Neural progenitor cell (in vitro differentiated cells): ENCODE results near the gene CLSTN2. TPM values are rescaled to one million over a fixed set of nuclear protein-coding genes. Genes with fewer than 3 reads are reported as not detected.

Experiments
- DNase-seq: peaks from one replicate; pipeline ENCODE4 v3.0.0-alpha.2; 2016; ENCODE audit warnings: low spot score
- H2AFZ ChIP-seq: fragments of 200-600 bp; sonication (generic); replicated peaks from 2 replicates; pipeline ENCODE4 v1.6.1; 2016; ENCODE audit warnings: antibody characterized with exemption
- H3F3A ChIP-seq: fragments of 200-600 bp; sonication (generic); 2 replicates; pipeline ENCODE4 v1.6.1; 2016; ENCODE audit warnings: antibody characterized with exemption, low read depth
- H3K27ac ChIP-seq: fragments of 200-600 bp; sonication (generic); 2 replicates; pipeline ENCODE4 v1.5.1; 2016; ENCODE audit warnings: mild to moderate bottlenecking
- H3K27me3 ChIP-seq: fragments of 200-600 bp; sonication (generic); 2 replicates; pipeline ENCODE4 v1.6.1; 2016; ENCODE audit warnings: mild to moderate bottlenecking, moderate library complexity
- H3K36me3 ChIP-seq: fragments of 200-600 bp; sonication (generic); 2 replicates; pipeline ENCODE4 v1.5.1; 2016
- H3K4me1 ChIP-seq: fragments of 200-600 bp; sonication (generic); 2 replicates; pipeline ENCODE4 v1.6.1; 2016; ENCODE audit warnings: mixed run types
- H3K4me2 ChIP-seq: fragments of 200-600 bp; sonication (generic); 2 replicates; pipeline ENCODE4 v1.6.1; 2016
- H3K4me3 ChIP-seq: fragments of 200-600 bp; sonication (generic); 2 replicates; pipeline ENCODE4 v1.5.1; 2016
- H3K79me2 ChIP-seq: fragments of 200-600 bp; sonication (generic); 2 replicates; pipeline ENCODE4 v1.6.1; 2016; ENCODE audit warnings: low read depth
- H3K9ac ChIP-seq: fragments of 200-600 bp; sonication (generic); 2 replicates; pipeline ENCODE4 v1.6.1; 2016
- H3K9me3 ChIP-seq: fragments of 200-600 bp; sonication (generic); 2 replicates; pipeline ENCODE4 v1.5.1; 2016; ENCODE audit warnings: low read depth
- H4K20me1 ChIP-seq: fragments of 200-600 bp; sonication (generic); 2 replicates; pipeline ENCODE4 v1.6.1; 2016; ENCODE audit warnings: low read depth
- H3K27ac Mint-ChIP-seq: 3 replicates; pipeline ENCODE4 v1.8.0; 2021; ENCODE audit warnings: mixed read lengths
- H3K27me3 Mint-ChIP-seq: 2 replicates; pipeline ENCODE4 v1.8.0; 2022; ENCODE audit warnings: low read depth, mild to moderate bottlenecking, inconsistent platforms, moderate library complexity, mixed read lengths; ENCODE audit not compliant: insufficient read depth
- H3K36me3 Mint-ChIP-seq: 3 replicates; pipeline ENCODE4 v1.8.0; 2021; ENCODE audit warnings: mixed read lengths
- H3K4me1 Mint-ChIP-seq: 3 replicates; pipeline ENCODE4 v1.8.0; 2021; ENCODE audit warnings: mixed read lengths
- H3K4me3 Mint-ChIP-seq: 3 replicates; pipeline ENCODE4 v1.8.0; 2021; ENCODE audit warnings: mild to moderate bottlenecking, moderate library complexity, mixed read lengths
- H3K9me3 Mint-ChIP-seq: 3 replicates; pipeline ENCODE4 v1.8.0; 2020; ENCODE audit warnings: mixed read lengths
- CTCF ChIP-seq: fragments of 200-600 bp; sonication (generic); IDR thresholded peaks from 2 replicates; pipeline ENCODE4 v1.5.1; 2017; ENCODE audit warnings: antibody characterized with exemption, mild to moderate bottlenecking
- EZH2 ChIP-seq: fragments of 200-600 bp; sonication (generic); IDR thresholded peaks from 2 replicates; pipeline ENCODE4 v1.6.1; 2017; ENCODE audit warnings: antibody characterized with exemption, mild to moderate bottlenecking, moderate library complexity
- EZH2phosphoT487 ChIP-seq: fragments of 200-600 bp; sonication (generic); IDR thresholded peaks from 2 replicates; pipeline ENCODE4 v1.6.1; 2017; ENCODE audit warnings: antibody characterized with exemption
- total RNA-seq: library from RNA; depleted of rRNA; stranded (reverse); fragments of >200 nt; gene quantifications from 2 replicates; pipeline ENCODE4 v1.2.3, GENCODE V29; 2015; ENCODE audit warnings: low replicate concordance

Gene CLSTN2
- total RNA-seq, 1 donor from 2014 or later, result 0.22 TPM

GRCh38 chr3:140238646-140239314, 303.8 kb downstream of the CLSTN2 start:
- peaks cover 29% of the 10 kb centered on the region for H3K4me1 Mint-ChIP-seq
- no peak overlapping the region for H3K4me2 ChIP-seq
- H3K9me3 Mint-ChIP-seq, result peaks cover 6% of the 10 kb centered on the region
- no peak for TF ChIP-seq EZH2phosphoT487
- TF ChIP-seq EZH2, result no peak
- TF ChIP-seq CTCF, result no peak
- no peaks in the 10 kb centered on the region for H3K27me3 ChIP-seq
- H3K9ac ChIP-seq, result no peak overlapping the region
- no peak for DNase-seq
- peaks cover 2% of the 10 kb centered on the region for H3K27me3 Mint-ChIP-seq
- no peaks in the 10 kb centered on the region for H3K36me3 Mint-ChIP-seq
- no peaks in the 10 kb centered on the region for H3K4me1 ChIP-seq
- no peak overlapping the region for H3K4me3 ChIP-seq
- H3K4me3 Mint-ChIP-seq, result no peak overlapping the region
- no peaks in the 10 kb centered on the region for H3K9me3 ChIP-seq
- H2AFZ ChIP-seq, result no peak overlapping the region
- no peaks in the 10 kb centered on the region for H3F3A ChIP-seq
- H4K20me1 ChIP-seq, result no peaks in the 10 kb centered on the region
- H3K36me3 ChIP-seq, result no peaks in the 10 kb centered on the region
- no peak overlapping the region for H3K27ac ChIP-seq
- no peaks in the 10 kb centered on the region for H3K79me2 ChIP-seq
- H3K27ac Mint-ChIP-seq, result no peak overlapping the region

- peak overlapping the region; percentile 73 for H3K27ac Mint-ChIP-seq
- H3K27me3 ChIP-seq, result no peaks in the 10 kb centered on the region
- H3K36me3 ChIP-seq, result no peaks in the 10 kb centered on the region
- no peaks in the 10 kb centered on the region for H4K20me1 ChIP-seq
- no peaks in the 10 kb centered on the region for H3K4me1 ChIP-seq
- peaks cover 24% of the 10 kb centered on the region for H3K4me1 Mint-ChIP-seq
- no peaks in the 10 kb centered on the region for H3K9me3 Mint-ChIP-seq
- H3F3A ChIP-seq, result no peaks in the 10 kb centered on the region
- H3K27me3 Mint-ChIP-seq, result peaks cover 4% of the 10 kb centered on the region
- no peaks in the 10 kb centered on the region for H3K9me3 ChIP-seq
- H3K4me3 Mint-ChIP-seq, result no peak overlapping the region
- no peak overlapping the region for H3K27ac ChIP-seq
- no peak overlapping the region for H3K4me2 ChIP-seq
- TF ChIP-seq EZH2phosphoT487 (no peak), EZH2 (no peak), CTCF (no peak)
- H3K79me2 ChIP-seq, result no peaks in the 10 kb centered on the region
- H2AFZ ChIP-seq, result no peak overlapping the region
- DNase-seq, result no peak
- H3K36me3 Mint-ChIP-seq, result no peaks in the 10 kb centered on the region
- H3K9ac ChIP-seq, result no peak overlapping the region
- no peak overlapping the region for H3K4me3 ChIP-seq
Observed at GRCh38 chr3:140242818-140243276, 307.9 kb downstream of the CLSTN2 start.

GRCh38 chr3:140243575-140243974, 308.6 kb downstream of the CLSTN2 start:
- Histone ChIP-seq H3K27ac (no peak overlapping the region), H3K79me2 (no peaks in the 10 kb centered on the region), H3K4me1 (no peaks in the 10 kb centered on the region), H3K4me3 (no peak overlapping the region), H2AFZ (no peak overlapping the region), H3K36me3 (no peaks in the 10 kb centered on the region), H4K20me1 (no peaks in the 10 kb centered on the region), H3K9ac (no peak overlapping the region), H3K4me2 (no peak overlapping the region), H3F3A (no peaks in the 10 kb centered on the region), H3K9me3 (no peaks in the 10 kb centered on the region), H3K27me3 (no peaks in the 10 kb centered on the region)
- no peak for TF ChIP-seq EZH2phosphoT487
- TF ChIP-seq EZH2, result no peak
- TF ChIP-seq CTCF, result no peak
- no peak for DNase-seq
- Mint-ChIP-seq H3K9me3 (no peaks in the 10 kb centered on the region), H3K4me3 (no peak overlapping the region), H3K27ac (peak overlapping the region; percentile 73), H3K4me1 (peaks cover 21% of the 10 kb centered on the region), H3K27me3 (peaks cover 4% of the 10 kb centered on the region), H3K36me3 (no peaks in the 10 kb centered on the region)
